Activated CD8-positive, alpha-beta memory T cell treated with anti-CD3 and anti-CD28 coated beads, Interleukin-2, amount 50 U/mL, for 24 hours (primary cell): ENCODE results near the gene SUSD6.

Source experiments
- DNase-seq: peaks from one replicate; pipeline ENCODE4 v3.0.0-alpha.2; 2020; ENCODE audit errors: extremely low read depth

The SUSD6 gene

DNA sequence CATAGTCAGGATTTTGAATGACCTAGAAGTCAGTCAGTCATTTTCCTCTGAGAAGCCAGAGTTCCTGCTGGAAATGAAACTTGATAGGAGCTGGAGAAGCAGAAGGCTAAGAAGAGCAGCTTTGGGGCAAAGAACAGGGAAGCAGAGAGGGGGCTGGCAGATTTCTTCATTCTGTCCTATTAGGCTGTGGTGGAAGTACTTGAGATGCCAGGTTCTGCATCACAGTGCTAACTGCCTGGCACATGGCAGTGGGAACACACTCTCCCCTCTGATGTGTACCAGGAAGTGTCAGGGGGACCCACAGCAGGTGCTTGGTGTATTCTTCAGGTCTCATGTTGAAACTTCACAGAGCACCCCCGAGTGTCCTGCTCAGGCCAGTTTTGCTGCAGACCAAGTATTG is 61.0 kb downstream of the SUSD6 start:
- DNase-seq, result no peak

DNA sequence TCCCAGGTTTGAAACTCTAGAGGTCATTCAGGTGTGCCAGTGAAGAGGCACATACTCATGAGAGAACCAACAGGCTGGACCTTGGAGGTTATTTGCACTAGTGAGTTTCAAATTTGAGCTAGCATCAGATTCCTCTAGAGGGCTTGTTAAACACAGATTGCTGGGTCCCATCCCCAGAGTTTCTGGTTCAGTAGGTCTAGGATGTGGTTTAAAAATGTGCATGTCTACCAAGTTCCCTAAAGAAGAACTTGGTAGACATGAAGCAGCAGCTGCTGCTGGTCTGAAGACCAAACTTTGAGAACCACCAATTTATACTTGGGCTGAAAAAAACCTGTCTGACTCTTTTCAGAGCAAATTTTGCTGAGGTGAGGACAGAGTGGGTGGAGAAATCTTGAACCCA is 61.7 kb downstream of the SUSD6 start:
- DNase-seq, result no peak

DNA sequence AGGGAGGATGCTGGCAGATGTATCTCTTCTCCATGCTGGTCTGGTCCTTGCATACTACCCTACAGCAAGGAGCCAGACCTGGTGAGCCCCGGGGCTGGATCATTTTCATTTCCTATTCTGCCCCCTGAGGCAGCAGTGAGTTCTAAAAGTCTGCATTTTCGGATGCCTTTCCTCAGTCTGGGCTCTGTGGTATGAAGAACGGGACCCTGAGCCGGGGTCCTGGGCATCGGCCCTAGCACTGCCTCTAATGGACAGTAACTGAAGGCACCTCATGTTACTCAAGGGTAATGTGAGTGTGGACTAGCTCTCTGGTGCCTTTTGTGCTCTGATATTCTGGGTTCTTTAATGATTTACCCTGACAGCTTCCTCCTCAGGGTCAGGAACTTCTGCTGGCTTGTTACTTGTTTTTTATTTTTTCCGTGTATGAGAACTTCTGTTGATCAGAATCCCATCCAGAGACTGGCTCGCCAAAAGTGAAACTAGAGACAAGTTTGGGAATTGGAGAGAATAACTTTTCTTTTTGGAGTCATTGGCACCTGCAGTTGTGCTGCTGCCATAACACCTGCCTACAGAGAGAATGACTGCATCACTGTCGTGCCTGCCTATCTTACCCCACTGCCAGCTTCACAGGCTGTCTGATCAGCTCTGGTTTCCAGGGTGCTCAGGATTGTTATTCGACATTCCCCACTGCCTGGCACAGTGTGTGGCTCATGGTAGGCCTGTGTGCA is 62.3 kb downstream of the SUSD6 start:
- DNase-seq, result no peak

DNA sequence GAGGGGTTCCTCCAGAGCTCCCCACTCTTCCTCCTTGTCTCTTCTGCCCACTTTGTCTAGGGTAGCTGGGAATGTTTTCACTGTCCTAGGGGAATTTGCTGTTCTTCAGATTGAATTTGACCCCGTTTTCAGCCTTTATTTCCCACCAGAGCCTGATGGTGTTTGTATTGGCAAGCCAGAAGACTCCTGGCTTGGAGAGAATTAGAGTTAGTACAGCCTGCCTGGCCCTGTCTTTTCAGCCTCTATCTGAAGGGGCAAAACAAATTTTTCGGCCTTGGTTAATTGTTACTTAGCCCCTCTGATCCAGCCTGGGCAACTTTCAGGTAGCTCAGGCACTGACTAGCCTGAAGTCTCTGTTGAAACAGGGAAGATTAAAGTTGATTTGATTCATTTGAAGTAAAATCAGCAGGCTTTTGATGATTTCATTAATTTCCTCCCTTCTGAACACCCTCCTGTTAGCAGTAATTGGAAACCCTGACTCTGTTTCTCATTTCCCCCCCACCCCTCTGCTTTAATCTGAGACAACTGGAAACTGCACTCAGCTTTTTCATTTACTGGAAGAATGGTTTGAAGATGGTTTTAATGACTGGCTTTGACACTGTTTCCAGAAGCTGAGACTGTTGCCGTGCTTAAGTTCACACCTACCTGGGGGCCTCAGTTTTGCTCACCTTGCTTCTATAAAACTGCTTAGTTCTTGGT is 63.3 kb downstream of the SUSD6 start:
- DNase-seq, result no peak

DNA sequence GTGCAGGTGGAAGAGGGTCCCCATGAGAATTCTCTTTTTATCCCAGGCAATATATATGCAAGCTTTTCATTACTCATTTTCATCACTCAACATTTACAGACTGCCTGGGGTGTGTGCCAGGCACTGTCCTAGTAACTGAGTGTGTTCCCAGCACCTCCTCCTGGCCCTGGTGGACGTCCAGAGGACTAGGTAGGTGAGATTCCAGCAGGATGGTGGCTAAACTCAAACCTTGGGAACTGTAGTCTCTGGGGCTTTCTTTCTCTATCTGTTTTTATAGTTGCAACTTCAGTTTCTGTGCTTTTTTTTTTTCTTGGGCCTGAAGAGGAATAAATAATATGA is 63.8 kb downstream of the SUSD6 start:
- no peak for DNase-seq

DNA sequence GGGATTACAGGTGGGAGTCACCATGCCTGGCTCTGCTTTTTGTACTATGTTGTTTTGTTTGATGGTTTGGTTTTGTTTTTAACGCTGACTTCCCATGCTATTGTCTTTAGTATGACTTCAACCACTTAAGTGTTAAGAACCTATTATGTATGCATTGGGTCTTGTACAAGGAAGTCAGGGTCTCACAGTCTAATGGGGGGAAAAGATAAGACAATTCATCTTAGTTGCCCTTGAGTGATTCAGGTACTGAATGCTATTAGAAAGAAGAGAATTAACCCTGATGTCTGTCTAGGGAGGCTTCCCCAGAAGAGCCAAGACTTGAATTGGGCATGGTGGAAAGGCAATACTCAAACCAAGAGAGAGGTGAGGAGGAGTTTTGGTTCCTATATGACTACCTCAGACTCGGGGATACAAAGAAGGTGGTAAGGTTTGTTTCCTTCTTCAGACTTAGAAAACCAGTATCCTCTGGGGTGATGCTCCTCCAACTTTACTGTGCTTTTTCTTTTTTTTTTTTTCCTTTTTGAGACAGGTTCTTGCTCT is 64.6 kb downstream of the SUSD6 start:
- no peak for DNase-seq

DNA sequence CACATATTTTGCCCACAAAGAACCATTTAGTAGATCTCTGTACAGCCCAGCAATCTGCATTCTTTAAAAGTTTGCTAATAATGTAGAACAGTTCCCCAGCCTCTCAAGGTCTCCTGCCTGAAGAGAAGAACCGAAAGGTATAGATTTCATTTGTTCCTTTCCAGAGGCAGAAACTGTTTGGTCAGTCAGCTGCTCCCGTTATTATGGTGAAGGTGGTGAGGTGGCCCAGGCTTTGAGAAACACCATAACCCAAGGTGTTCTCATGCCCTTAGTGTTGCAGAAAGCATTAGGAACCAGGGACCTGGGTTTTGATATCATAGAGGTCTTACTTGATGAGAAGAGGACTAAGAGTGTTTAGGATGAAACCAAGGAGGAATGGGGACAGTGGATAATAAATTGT is 65.3 kb downstream of the SUSD6 start:
- DNase-seq, result no peak

DNA sequence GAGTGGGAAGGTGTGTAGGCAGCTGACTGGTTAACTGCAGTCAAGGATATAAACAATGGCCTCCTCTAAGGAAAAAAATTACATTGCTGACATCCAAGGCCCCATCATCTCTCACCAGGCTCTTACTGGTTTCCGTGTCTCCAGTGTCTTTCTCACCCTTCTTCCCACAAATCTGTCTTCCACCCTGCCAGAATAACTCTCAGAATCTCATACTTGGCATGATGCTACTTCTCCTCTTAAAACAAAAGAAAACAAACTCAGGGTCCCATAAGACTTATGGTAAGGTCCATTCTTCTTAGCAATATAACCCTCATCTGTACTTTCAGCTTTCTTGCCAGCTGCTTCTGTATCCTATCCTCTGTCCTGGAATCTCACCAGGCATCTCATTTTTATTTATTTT is 68.9 kb downstream of the SUSD6 start:
- DNase-seq, result no peak

DNA sequence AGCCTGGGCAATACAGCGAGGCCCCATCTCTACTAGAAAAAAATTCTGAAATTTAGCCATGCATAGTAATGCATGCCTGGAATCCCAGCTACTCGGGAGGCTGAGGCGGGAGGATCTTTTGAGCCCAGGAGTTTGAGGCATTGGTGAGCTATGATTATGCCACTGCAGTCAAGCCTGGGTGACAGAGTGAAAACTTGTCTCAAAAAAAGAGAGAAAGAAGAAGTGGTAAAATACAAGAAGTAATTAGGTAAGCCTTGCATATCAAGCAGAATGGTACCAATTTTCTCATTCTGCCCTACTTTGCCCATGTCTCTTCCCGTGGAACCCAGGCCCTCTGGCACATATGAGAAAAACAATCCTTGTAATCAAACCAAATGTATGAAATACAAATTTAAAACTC is 70.7 kb downstream of the SUSD6 start:
- DNase-seq, result no peak

DNA sequence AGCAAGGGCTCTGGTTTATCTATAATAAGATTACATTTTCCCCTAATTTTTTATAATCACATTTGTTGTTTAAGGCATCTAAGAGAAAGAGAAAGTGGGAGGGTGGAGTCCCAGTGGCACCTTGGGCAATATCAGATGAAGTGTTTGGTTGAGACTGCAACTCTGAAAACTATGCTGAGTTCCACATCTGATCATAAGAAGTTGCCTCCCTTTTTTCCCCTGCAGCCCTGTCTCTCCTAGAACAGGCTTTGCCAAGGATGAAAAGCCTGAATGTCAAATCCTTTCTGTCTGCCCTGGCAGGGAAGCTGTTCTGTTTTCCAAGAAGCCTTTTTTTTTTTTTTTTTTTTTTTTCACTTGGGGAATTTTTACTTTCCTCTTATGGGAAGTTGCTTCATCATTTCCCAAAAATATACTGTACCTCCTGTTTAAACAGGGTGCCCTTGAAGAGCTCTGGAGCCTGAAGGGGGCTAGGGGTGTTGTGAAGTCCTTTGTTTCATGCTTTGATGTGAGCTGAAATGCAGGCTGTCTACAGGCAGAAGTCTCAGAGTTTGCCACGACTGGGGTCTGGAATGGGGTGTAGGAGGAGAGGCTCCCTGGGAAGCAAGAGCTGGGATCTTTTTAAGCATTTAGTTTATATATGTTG is 71.3 kb downstream of the SUSD6 start:
- no peak for DNase-seq

DNA sequence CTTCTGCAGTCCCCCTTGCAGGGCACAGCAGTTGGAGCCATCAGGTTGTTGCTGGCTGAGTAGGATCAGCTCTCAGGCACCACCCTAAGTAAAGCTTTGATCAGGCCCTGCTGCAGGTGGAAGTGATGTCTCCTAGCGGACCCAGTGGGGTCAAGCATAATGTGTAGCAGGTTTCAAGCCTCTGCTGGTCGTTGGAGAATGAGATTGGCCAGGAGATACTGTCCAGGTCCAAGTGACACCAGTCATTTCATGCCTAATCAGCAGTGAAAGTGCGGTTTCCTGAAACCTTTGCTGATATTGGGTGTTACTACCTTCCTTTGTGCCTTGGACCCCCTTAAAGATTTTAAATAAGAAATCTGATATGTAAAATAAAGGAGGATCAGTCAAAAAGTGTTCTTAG is 72.6 kb downstream of the SUSD6 start:
- DNase-seq, result no peak

DNA sequence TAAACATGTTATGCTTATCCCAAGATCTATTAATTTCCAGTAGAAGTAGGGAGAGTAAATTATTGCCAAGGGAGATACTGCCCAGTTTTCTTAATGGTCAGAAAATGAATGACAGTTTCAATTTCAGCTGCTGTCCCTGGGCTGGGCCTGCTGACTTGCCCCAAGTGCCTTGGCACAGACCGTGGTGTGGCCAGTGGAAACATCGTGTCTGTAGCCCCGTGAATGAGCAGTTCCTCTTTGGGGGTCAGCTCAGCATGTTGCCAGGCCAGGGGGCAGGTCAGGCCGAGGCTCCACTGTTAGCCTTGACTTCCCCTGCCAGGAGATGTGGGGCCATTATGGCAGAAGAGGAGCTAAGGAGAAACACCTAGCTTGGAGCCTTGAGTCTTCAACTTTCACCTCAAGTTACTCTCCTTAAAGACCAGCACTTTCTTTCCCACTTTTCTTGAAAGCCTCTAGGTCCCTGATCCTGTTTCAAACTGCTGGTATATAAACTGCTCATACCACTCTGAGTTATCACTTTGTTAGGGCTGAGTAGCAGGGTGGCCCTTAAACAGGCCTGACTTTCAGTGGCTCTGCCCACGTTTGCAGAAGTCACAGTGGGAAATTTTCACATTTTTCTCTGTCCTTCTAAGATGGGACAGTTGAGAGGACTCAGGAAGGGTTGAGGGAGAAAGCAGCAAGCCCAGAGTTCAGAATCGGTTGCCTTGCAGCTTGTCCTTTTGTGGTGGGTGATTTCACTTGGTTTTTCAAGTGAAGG is 73.2 kb downstream of the SUSD6 start:
- no peak for DNase-seq

DNA sequence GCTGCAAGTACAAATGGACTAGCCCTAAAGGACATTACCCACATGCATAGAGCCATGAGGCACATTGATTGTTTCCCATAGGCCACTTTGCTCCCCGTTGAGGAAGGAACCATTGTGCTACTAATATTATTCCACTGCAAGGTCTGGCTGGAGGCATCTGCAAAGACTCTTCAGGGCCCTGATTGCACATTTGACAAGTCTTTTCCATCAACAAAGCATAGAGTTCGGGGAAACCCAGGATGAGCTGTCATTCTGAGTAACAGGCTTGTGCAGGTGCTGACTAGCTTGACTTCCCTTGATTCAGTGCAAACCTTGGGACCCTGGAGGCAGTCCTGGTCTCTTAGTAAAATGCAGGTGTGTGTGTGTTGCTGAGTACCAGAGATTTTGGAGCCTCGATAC is 73.8 kb downstream of the SUSD6 start:
- DNase-seq, result peak; percentile 54

DNA sequence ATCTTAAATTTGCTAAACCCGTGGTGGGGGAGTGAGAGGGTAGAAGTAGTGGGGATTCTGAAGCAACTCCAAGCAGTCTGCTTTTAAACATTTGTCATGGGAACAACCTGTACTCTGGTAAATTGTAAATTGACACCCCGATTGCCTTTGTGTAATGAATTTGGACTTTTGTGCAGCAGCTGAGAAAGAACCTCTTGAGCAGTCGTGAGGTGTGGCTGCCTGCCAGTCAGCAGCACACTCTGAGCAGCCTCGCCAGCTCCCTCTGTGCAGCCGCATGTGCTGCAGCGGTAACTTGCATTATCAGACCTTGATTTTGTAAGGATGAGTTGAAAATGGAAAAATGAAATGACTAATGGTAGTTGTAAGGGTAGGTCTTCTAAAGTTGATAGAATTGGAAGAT is 74.3 kb downstream of the SUSD6 start:
- no peak for DNase-seq

DNA sequence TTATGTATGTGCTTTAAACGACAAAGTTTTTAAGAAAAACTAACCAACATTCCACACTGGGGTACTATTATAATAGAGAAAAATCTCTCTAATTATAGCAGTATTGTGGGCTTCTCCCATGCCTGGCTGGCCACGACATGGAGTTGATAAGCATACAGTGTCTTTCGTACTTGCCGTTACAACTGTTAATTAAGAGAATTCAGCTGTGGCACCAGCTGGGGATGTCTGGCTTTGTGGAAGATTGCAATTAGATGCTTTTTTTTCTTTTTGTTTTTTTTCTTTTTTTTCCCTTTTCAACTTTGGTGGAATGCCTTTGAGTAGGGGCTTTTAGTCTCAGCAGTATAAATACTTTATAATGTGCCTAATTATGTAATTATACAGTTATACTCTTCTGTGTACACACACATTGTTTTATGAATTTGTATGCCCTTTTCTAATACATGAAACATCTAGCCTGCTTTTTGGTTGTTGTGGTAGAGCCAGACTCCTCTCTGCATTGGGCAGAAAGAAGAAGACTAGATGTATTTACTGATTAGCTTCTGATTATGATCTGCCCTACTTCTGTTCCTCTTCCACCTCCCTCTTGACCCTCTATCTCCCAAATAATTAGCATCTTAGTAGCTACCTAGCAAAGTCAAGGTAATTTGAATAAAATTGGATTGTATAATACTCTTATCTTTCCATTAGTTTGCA is 76.4 kb downstream of the SUSD6 start:
- DNase-seq, result no peak

DNA sequence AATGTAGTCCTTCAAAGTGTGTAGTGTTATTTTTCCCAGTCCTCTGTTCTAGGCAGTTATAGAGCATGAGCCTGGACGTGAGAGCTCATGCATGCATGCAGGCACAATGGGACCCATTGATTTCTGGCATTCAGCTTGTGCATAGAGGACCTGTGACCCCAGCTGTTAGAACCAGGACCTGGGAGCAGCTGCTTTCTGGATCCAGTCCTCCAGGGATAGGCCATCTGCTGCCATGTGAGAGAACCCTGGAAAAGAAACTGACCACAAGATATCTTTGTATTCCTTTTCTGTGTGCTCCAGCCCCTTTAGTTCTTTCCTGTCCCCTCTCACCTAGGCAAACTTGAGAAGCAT is 76.9 kb downstream of the SUSD6 start:
- DNase-seq, result no peak

DNA sequence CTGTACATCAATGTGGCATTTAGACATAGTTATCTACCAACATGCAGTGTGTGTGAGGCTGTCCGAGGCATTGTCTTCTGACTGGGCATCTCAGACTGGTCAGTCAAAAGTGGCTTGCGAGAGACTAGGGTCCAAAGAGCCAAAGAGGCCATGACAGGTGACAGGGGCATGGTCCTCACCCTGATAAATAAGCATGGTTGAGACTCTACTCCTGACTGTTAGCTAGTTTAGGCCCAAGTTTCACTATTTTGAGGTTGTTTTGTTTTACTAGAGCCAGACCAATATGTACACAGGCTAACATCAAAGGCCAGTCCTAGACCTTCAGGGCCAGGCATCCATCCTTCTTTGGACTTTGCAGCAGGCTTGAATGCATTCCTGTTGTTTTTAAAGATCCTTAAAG is 78.6 kb downstream of the SUSD6 start:
- DNase-seq, result no peak

DNA sequence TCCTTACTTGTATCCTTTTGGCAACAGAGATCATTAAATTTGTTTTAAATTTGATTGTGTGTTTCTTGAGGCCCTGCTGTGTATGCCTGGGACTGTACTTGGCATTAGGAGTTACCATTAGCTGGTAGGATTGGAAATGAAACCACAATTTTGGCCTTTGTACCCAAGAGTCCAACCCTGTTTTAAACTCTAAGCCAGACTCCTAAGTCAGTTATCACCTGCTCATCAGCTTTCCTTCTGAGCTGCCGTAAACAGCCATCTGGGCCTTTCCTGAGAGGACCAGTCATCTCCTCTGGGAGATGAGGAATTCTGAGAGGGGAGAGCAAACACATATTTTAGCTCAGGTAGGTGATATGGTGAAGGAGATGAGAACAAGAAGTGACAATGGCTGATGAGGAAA is 81.2 kb downstream of the SUSD6 start:
- no peak for DNase-seq

DNA sequence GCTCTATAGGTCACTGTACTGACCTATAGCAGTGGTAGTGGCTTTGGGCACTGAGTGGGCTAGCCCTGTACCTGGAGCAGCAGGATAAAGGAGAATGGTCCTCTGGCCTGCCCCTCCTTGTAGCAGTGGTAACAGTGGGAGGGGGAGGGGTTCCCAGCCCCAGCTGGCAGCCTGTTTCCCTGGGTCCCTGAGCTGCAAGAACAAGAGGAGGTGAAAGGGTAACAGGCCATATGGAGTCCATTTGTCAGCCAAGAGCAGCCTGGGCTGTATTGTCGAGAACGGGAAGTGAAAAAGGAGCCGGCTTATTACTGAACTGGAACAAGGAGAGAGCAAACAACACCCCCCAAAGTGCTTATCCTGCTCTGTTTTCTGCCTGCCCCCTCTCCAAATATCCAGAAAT is 81.7 kb downstream of the SUSD6 start:
- no peak for DNase-seq

DNA sequence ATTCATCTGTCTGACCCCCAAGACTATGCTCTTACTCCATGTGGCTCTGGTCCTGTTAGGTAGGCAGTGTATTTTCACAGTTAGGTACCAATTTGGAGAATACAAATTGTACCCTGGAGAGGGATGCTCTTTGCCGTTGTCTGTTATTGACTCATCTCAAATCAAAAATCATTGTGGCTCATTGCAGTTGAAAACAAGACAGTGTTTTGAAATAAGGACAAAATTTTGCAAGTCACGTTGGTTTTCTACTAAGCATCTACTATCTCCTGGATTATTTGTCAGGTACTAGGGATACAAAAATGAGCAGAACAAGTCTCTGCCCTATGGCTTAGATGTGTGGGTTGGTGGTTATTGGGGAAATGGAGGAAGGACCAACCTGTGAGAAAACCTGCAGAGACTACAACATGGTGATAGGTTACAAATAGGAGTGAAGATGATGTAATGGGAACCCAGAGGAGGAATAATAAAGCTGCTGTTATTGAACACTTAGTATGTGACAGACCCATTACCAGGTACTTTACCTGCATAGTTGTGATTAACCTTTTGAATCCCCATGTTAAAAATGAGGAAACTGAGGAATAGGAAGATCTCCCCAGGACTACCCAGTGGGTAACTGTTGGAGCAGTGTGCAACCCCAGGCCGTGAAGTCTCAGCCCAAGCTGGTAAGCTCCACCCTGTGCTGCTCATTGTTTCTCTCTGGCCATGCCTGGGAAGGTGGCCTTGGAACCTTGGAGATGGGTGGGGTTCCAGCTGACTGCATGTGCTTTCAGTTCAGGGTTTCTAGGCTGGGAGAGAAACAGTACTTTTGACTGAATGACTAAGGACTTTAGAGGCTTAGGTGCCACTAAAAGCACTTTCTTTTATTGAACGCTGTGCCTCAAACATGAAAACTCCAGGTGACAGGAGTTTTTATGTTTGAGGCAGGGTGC is 82.7 kb downstream of the SUSD6 start:
- no peak for DNase-seq
